Measurements from ENCODE around the gene TRAPPC14. TPM values are rescaled to one million over a fixed set of nuclear protein-coding genes. Genes with fewer than 3 reads are reported as not detected.
A peak's percentile ranks its signal among the peaks of the same experiment; 100 is the strongest.

TRAPPC14 gene
- total RNA-seq, 4 donors from 2014 or later, result 9.3 to 20.2 (median 13.1) TPM

GRCh38 chr7:100171840-100172239 is 13.3 kb upstream of the TRAPPC14 start:
- Histone ChIP-seq H3K27ac (no peak overlapping the region), H3K9me3 (no peaks in the 10 kb centered on the region), H3K27me3 (peaks cover 0 to 27% (median 0%) of the 10 kb centered on the region in 4 donors), H3K4me3 (peak overlapping the region; percentile 34 to 72 (median 47)), H3K4me1 (peaks cover 27 to 51% (median 27%) of the 10 kb centered on the region in 3 donors), H3K36me3 (no peaks in the 10 kb centered on the region)
- 10% methylated on average over 2 of the region's 22 CpGs; no CpG with 5 or more reads in 1 of the 2 donors for WGBS, 2 donors
- DNase-seq, result no peak
- TF ChIP-seq POLR2A (IDR thresholded peaks at IDR 0.05), result no peak
- TF ChIP-seq CTCF (IDR thresholded peaks at IDR 0.05), result no peak
- intact Hi-C loops (cut with DNase I), result no loop called here

GRCh38 chr7:100171087-100171681 is 12.7 kb upstream of the TRAPPC14 start:
- DNase-seq, result no peak
- TF ChIP-seq POLR2A (IDR thresholded peaks at IDR 0.05), result no peak
- TF ChIP-seq CTCF (IDR thresholded peaks at IDR 0.05), result no peak
- intact Hi-C loops (cut with DNase I), result no loop called here
- Histone ChIP-seq H3K27ac (no peak overlapping the region), H3K9me3 (no peaks in the 10 kb centered on the region), H3K4me3 (peak overlapping the region; percentile 34 to 72 (median 47)), H3K4me1 (peaks cover 25 to 51% (median 27%) of the 10 kb centered on the region in 3 donors), H3K36me3 (no peaks in the 10 kb centered on the region), H3K27me3 (peaks cover 0 to 27% (median 0%) of the 10 kb centered on the region in 4 donors)
- WGBS, 2 donors, result 10 to 71% methylated on average over 1 to 2 of the region's 61 CpGs

- WGBS, 2 donors, result 87 to 88% methylated on average over 10 to 11 of the region's 11 CpGs
- Histone ChIP-seq H3K27me3 (peaks cover 0 to 27% (median 0%) of the 10 kb centered on the region in 4 donors), H3K9me3 (no peaks in the 10 kb centered on the region), H3K27ac (no peak overlapping the region), H3K4me1 (peaks cover 25 to 50% (median 27%) of the 10 kb centered on the region in 3 donors), H3K36me3 (no peaks in the 10 kb centered on the region), H3K4me3 (no peak overlapping the region)
- DNase-seq, result no peak
- TF ChIP-seq POLR2A (IDR thresholded peaks at IDR 0.05) (no peak), CTCF (IDR thresholded peaks at IDR 0.05) (no peak)
- intact Hi-C loops (cut with DNase I), result no loop called here
These were observed 11.8 kb upstream of the TRAPPC14 start for GRCh38 chr7:100170101-100170897.

GRCh38 chr7:100169147-100169850 is 10.8 kb upstream of the TRAPPC14 start:
- TF ChIP-seq POLR2A (IDR thresholded peaks at IDR 0.05), result no peak
- no peak for TF ChIP-seq CTCF (IDR thresholded peaks at IDR 0.05)
- no peaks in the 10 kb centered on the region for H3K9me3 ChIP-seq
- WGBS, 2 donors, result 71% methylated on average over 4 to 6 of the region's 11 CpGs
- intact Hi-C loops (cut with DNase I), result no loop called here
- DNase-seq, result no peak
- peak overlapping the region in 3 of 4 donors; percentile 75 to 88 (median 87) for H3K27ac ChIP-seq
- H3K4me3 ChIP-seq, result no peak overlapping the region
- peaks cover 25 to 50% (median 27%) of the 10 kb centered on the region in 3 donors for H3K4me1 ChIP-seq
- H3K27me3 ChIP-seq, result peaks cover 0 to 27% (median 0%) of the 10 kb centered on the region in 4 donors
- H3K36me3 ChIP-seq, result no peaks in the 10 kb centered on the region
